GM23248 (cell line): ENCODE measurements around the gene GSG1L2. TPM values are rescaled to one million over a fixed set of nuclear protein-coding genes. Genes with fewer than 3 reads are reported as not detected.
"Not testable (repeated sequence)": the region's sequence is repeated elsewhere in the genome, so short reads cannot be mapped to it uniquely, and the experiment has no call there.

ENCODE experiments used
- DNase-seq: peaks from one replicate; pipeline ENCODE4 v3.0.0-alpha.2; 2015
- H2AFZ ChIP-seq: fragments of 200-600 bp; sonication (generic); 2 replicates; pipeline ENCODE4 v1.6.1; 2016; ENCODE audit warnings: antibody characterized with exemption
- H3F3A ChIP-seq: fragments of 200-600 bp; sonication (generic); 2 replicates; pipeline ENCODE4 v1.6.1; 2016; ENCODE audit warnings: mild to moderate bottlenecking, antibody characterized with exemption, mixed run types; ENCODE audit not compliant: insufficient read depth
- H3K27ac ChIP-seq: fragments of 200-600 bp; sonication (generic); 2 replicates; pipeline ENCODE4 v1.5.1; 2016; ENCODE audit warnings: mild to moderate bottlenecking
- H3K27me3 ChIP-seq: fragments of 200-600 bp; sonication (generic); replicated peaks from 2 replicates; pipeline ENCODE4 v1.6.1; 2016; ENCODE audit warnings: mild to moderate bottlenecking; ENCODE audit not compliant: insufficient read depth
- H3K36me3 ChIP-seq: fragments of 200-600 bp; sonication (generic); 2 replicates; pipeline ENCODE4 v1.6.1; 2016; ENCODE audit warnings: low read depth, mild to moderate bottlenecking
- H3K4me1 ChIP-seq: fragments of 200-600 bp; sonication (generic); 2 replicates; pipeline ENCODE4 v1.6.1; 2016; ENCODE audit warnings: mild to moderate bottlenecking; ENCODE audit not compliant: insufficient read depth
- H3K4me2 ChIP-seq: fragments of 200-600 bp; sonication (generic); one replicate; pipeline ENCODE4 v1.6.1; 2016; ENCODE audit warnings: mild to moderate bottlenecking; ENCODE audit not compliant: unreplicated experiment
- H3K4me3 ChIP-seq: fragments of 200-600 bp; sonication (generic); 2 replicates; pipeline ENCODE4 v1.5.1; 2016; ENCODE audit warnings: mild to moderate bottlenecking
- H3K79me2 ChIP-seq: fragments of 200-600 bp; sonication (generic); 2 replicates; pipeline ENCODE4 v1.6.1; 2016; ENCODE audit warnings: mild to moderate bottlenecking; ENCODE audit not compliant: insufficient read depth
- H3K9ac ChIP-seq: fragments of 200-600 bp; sonication (generic); 2 replicates; pipeline ENCODE4 v1.6.1; 2016; ENCODE audit warnings: mild to moderate bottlenecking
- H3K9me2 ChIP-seq: fragments of 200-600 bp; sonication (generic); 2 replicates; pipeline ENCODE4 v1.6.1; 2016; ENCODE audit warnings: mixed run types, mild to moderate bottlenecking, moderate library complexity; ENCODE audit not compliant: insufficient read depth
- H3K9me3 ChIP-seq: fragments of 200-600 bp; sonication (generic); one replicate; pipeline ENCODE4 v1.6.1; 2017; ENCODE audit warnings: low read depth
- H4K20me1 ChIP-seq: fragments of 200-600 bp; sonication (generic); 2 replicates; pipeline ENCODE4 v1.6.0; 2016; ENCODE audit not compliant: insufficient read depth
- EZH2 ChIP-seq: fragments of 200-600 bp; sonication (generic); IDR thresholded peaks from 2 replicates; pipeline ENCODE4 v1.6.1; 2018; ENCODE audit warnings: antibody characterized with exemption, mild to moderate bottlenecking; ENCODE audit not compliant: insufficient read depth, poor library complexity, severe bottlenecking
- EZH2phosphoT487 ChIP-seq: fragments of 200-600 bp; sonication (generic); IDR thresholded peaks from 2 replicates; pipeline ENCODE4 v1.6.1; 2018; ENCODE audit warnings: antibody characterized with exemption, moderate library complexity, mild to moderate bottlenecking, low read depth; ENCODE audit not compliant: insufficient read depth
- WGBS, 2 experiments: methylation state at CpG; one replicate each; pipeline ENCODE4 v1.1.6; 2015 to 2017; ENCODE audit warnings: low lambda C conversion rate in 2 of 2, low coverage in 1 of 2; ENCODE audit errors: missing lambda C conversion rate in 2 of 2; 5-methylcytosine and 5-hydroxymethylcytosine counted together
- in situ Hi-C: fragments of 300-500 bp; cut with MboI; formaldehyde crosslinking; loops from 2 replicates; pipeline ENCODE4 v1.15.0; 2020
- polyA plus RNA-seq: library from polyadenylated mRNA; unstranded; fragments of >200 nt; fragmentation: Nextera tagmentation; extraction: Ambion mirVana; gene quantifications from 2 replicates; pipeline ENCODE4 v1.2.1, GENCODE V29; 2016
- total RNA-seq: library from RNA; depleted of rRNA; stranded (reverse); fragments of >200 nt; shearing (Covaris generic); gene quantifications from 2 replicates; pipeline ENCODE4 v1.2.3, GENCODE V29; 2014

The GSG1L2 gene
- total and polyA plus RNA-seq, 2 experiments from 2014 or later: not detected

DNA sequence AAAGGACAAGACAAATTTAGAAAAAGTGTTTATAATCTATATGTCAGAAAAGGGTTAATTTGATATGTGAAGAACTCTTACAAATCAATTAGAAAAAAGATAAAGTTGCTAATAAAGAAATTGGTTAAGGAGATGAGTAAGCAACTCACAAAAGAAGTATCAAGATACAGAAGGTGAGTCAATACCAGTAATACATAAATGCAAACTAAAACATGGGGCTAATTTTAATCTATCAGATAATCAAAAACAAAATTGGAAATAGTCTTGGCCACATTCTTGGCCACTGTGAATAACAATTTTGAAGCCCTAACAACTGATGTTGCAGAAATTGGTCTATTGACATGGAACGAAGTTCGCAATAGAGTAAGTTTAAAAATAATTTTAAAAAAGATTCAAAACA, 37.3 kb downstream of the GSG1L2 start:
- TF ChIP-seq EZH2: no peak
- TF ChIP-seq EZH2phosphoT487: no peak
- H3K4me2 ChIP-seq: no peak overlapping the region
- H3K36me3 ChIP-seq: no peaks in the 10 kb centered on the region
- no peaks in the 10 kb centered on the region for H3K9me3 ChIP-seq
- H4K20me1 ChIP-seq: no peaks in the 10 kb centered on the region
- no peak overlapping the region for H3K4me3 ChIP-seq
- H3F3A ChIP-seq: no peaks in the 10 kb centered on the region
- DNase-seq: no peak
- in situ Hi-C loops: loop anchor here (10.0 kb wide), 1 partner anchor 60 kb away; no protein-coding TSS in a partner anchor
- H3K27ac ChIP-seq: no peak overlapping the region
- no peaks in the 10 kb centered on the region for H3K79me2 ChIP-seq
- no peak overlapping the region for H3K9ac ChIP-seq
- H3K9me2 ChIP-seq: no peaks in the 10 kb centered on the region
- H2AFZ ChIP-seq: no peak overlapping the region
- no peaks in the 10 kb centered on the region for H3K4me1 ChIP-seq
- H3K27me3 ChIP-seq: peaks cover 4% of the 10 kb centered on the region; the same call in 1 of the 2 replicates
- whole genome bisulfite sequencing, 2 experiments: 68 to 81% methylated on average over 2 of the region's 2 CpGs

DNA sequence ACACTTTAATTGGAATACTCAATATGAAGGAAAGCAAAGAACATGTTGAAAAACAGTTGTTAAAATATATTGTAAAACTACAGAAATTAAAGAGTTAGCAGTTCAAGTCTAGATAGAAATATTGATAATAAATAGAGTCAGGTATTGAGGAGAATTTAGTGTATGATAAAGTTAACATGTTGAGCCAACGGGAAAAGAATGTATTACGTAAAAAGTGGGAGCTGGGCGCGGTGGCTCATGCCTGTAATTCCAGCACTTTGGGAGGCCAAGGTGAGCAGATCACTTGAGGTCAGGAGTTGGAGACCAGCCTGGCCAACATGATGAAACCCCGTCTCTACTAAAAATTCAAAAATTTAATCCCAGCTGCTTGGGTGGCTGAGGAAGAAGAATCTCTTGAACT, 38.4 kb downstream of the GSG1L2 start:
- not testable (repeated sequence) for H2AFZ ChIP-seq, H4K20me1 ChIP-seq

DNA sequence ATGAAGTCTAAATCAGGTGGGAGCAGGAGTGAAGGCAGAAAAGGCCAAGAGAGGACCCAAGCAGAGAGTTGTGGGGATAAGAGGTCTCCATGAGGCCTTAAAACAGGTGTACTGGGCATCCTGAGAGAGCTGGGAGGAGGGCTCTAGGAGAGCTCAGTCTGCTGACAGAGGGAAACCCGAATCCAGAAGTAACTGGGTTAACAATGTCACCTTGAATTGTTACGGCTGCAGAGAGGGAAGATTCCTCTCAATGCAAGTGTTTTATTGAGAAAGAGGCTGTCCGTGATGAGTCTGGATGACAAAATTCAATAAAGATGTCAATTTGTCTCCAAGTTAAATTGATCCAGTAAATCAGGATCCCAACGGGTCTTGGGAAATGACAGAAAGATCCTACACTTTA, 38.8 kb downstream of the GSG1L2 start:
- H3K36me3 ChIP-seq: no peaks in the 10 kb centered on the region
- H3K9me2 ChIP-seq: no peaks in the 10 kb centered on the region
- H4K20me1 ChIP-seq: no peaks in the 10 kb centered on the region
- no peak overlapping the region for H3K4me2 ChIP-seq
- TF ChIP-seq EZH2phosphoT487 (no peak), EZH2 (no peak)
- H3K27me3 ChIP-seq: peaks cover 4% of the 10 kb centered on the region; the same call in 1 of the 2 replicates
- H2AFZ ChIP-seq: no peak overlapping the region
- in situ Hi-C loops: loop anchor here (10.0 kb wide), 1 partner anchor 58 kb away; no protein-coding TSS in a partner anchor
- no peaks in the 10 kb centered on the region for H3K4me1 ChIP-seq
- no peak overlapping the region for H3K27ac ChIP-seq
- no peaks in the 10 kb centered on the region for H3F3A ChIP-seq
- whole genome bisulfite sequencing, 2 experiments: 23 to 39% methylated on average over 4 of the region's 4 CpGs
- H3K4me3 ChIP-seq: no peak overlapping the region
- no peaks in the 10 kb centered on the region for H3K9me3 ChIP-seq
- DNase-seq: no peak
- H3K79me2 ChIP-seq: no peaks in the 10 kb centered on the region
- H3K9ac ChIP-seq: no peak overlapping the region

More for the DNA sequence above, 38.4 kb downstream of the GSG1L2 start:
- not testable (repeated sequence) for H3K4me2 ChIP-seq, H3K4me3 ChIP-seq, H3K79me2 ChIP-seq, H3K9me3 ChIP-seq, H3K9me2 ChIP-seq, H3K27me3 ChIP-seq, H3K36me3 ChIP-seq, DNase-seq, H3K27ac ChIP-seq, H3K9ac ChIP-seq, H3K4me1 ChIP-seq, H3F3A ChIP-seq
- WGBS, 2 experiments: 65 to 69% methylated on average over 5 of the region's 5 CpGs
- in situ Hi-C loops: loop anchor here (10.0 kb wide), 1 partner anchor 59 kb away; no protein-coding TSS in a partner anchor

DNA sequence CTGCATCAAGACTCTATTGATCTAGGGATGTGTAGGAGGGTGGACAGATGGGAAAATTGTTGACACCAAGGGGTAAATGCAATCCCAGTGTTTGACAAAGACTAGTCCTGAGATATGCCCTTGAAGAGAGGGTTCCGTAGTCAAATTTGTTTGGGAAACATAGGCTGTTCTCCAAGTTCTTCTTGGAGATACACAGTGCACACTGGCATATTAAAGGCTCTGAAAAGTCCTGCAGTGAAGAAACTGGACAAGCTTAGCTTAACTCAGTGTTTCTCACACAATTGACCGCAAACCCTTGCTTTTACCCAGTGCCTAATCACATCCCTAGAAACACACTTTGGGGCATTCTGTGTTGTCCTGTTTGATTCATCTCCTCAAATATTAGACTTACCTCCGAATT, 41.3 kb downstream of the GSG1L2 start:
- TF ChIP-seq EZH2phosphoT487 (no peak), EZH2 (no peak)
- H3K9me3 ChIP-seq: no peaks in the 10 kb centered on the region
- in situ Hi-C loops: loop anchor here (10.0 kb wide), 1 partner anchor 56 kb away; no protein-coding TSS in a partner anchor
- H3K36me3 ChIP-seq: no peaks in the 10 kb centered on the region
- no peaks in the 10 kb centered on the region for H3K9me2 ChIP-seq
- H3K4me1 ChIP-seq: no peaks in the 10 kb centered on the region
- no peak for DNase-seq
- peaks cover 4% of the 10 kb centered on the region; the same call in 1 of the 2 replicates for H3K27me3 ChIP-seq
- H3K4me3 ChIP-seq: no peak overlapping the region
- H3K9ac ChIP-seq: no peak overlapping the region
- WGBS, 2 experiments: 55 to 61% methylated on average over 3 of the region's 3 CpGs
- H3K4me2 ChIP-seq: no peak overlapping the region
- no peaks in the 10 kb centered on the region for H3K79me2 ChIP-seq
- no peaks in the 10 kb centered on the region for H3F3A ChIP-seq
- H4K20me1 ChIP-seq: no peaks in the 10 kb centered on the region
- H3K27ac ChIP-seq: no peak overlapping the region
- H2AFZ ChIP-seq: no peak overlapping the region

DNA sequence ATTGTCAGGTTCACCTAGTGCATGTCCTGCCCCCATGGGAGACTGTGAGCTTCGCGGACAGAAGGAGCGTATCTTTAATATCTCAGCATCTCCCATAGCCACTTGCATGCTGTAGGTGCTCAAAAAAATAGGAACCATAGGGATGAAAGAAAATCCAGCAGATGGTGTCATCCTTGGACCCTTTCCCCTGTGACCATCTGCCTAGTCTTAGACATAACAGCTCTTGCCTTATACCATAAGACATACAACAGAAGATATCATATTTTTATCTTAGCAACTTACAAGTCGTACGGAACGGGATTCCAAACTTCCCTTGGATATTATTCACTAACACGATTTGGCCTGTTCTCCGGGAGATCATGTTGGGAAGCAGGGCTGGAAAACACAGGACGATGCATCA, 45.0 kb downstream of the GSG1L2 start:
- no peaks in the 10 kb centered on the region for H3K9me3 ChIP-seq
- TF ChIP-seq EZH2phosphoT487 (no peak), EZH2 (no peak)
- H2AFZ ChIP-seq: no peak overlapping the region
- in situ Hi-C loops: no loop called here
- H3K9me2 ChIP-seq: no peaks in the 10 kb centered on the region
- no peak overlapping the region for H3K4me3 ChIP-seq
- no peaks in the 10 kb centered on the region for H3K36me3 ChIP-seq
- no peak overlapping the region for H3K4me2 ChIP-seq
- WGBS, 2 experiments: 58 to 63% methylated on average over 9 of the region's 9 CpGs
- H3K27me3 ChIP-seq: peaks cover 3% of the 10 kb centered on the region; the same call in 1 of the 2 replicates
- H3K4me1 ChIP-seq: no peaks in the 10 kb centered on the region
- H3K9ac ChIP-seq: no peak overlapping the region
- H3F3A ChIP-seq: no peaks in the 10 kb centered on the region
- H4K20me1 ChIP-seq: no peaks in the 10 kb centered on the region
- no peak for DNase-seq
- no peak overlapping the region for H3K27ac ChIP-seq
- H3K79me2 ChIP-seq: no peaks in the 10 kb centered on the region
